ENCODE results near the gene TRMT5. TPM values are rescaled to one million over a fixed set of nuclear protein-coding genes. Genes with fewer than 3 reads are reported as not detected.

The TRMT5 gene
- polyA plus RNA-seq, 1 of the 3 experiments (the other 2 are of a cell fraction): 4.0 TPM

GRCh38 chr14:61003571-61003970 is 22.7 kb upstream of the TRMT5 start:
- Histone ChIP-seq H3K9me2 (no peaks in the 10 kb centered on the region), H4K20me1 (ENCODE audit: insufficient read depth) (no peaks in the 10 kb centered on the region), H3K27me3 (ENCODE audit: insufficient read depth) (no peaks in the 10 kb centered on the region), H3K4me3 (ENCODE audit: low read depth in 2 of 2, low read length in 1 of 2) (no peak overlapping the region), H3K4me1 (ENCODE audit: control insufficient read depth in 1 of 2, insufficient read depth in 2 of 2, low read depth in 1 of 2, low read length in 1 of 2) (no peaks in the 10 kb centered on the region), H3K9me3 (no peaks in the 10 kb centered on the region), H3K79me2 (ENCODE audit: insufficient read depth) (no peaks in the 10 kb centered on the region; the same call in 1 of the 2 replicates), H3K4me2 (no peak overlapping the region), H3K36me3 (replicated peaks in 1 of 2; ENCODE audit: control insufficient read depth in 1 of 2, insufficient read depth in 2 of 2, low read length in 1 of 2) (peaks cover 2 to 13% of the 10 kb centered on the region in 2 experiments), H3K9ac (no peak overlapping the region), H3F3A (replicated peaks; ENCODE audit: insufficient read depth) (no peaks in the 10 kb centered on the region), H3K27ac (ENCODE audit: low read depth in 2 of 2, low read length in 1 of 2) (no peak overlapping the region), H2AFZ (ENCODE audit: low read depth) (no peak overlapping the region)
- WGBS (ENCODE audit: low lambda C conversion rate): 100% methylated on average over 1 of the region's 1 CpG
- CTCF ChIA-PET: interaction anchor here (2.0 kb wide), 1 partner anchor 21 kb away, joined by 7 read pairs; no protein-coding TSS in a partner anchor
- TF ChIP-seq TCF12 (IDR thresholded peaks at IDR 0.05) (no peak), POLR2AphosphoS5 (IDR thresholded peaks at IDR 0.05; ENCODE audit: low read depth, low read length) (no peak), RFX5 (IDR thresholded peaks at IDR 0.05; ENCODE audit: low read length) (no peak), FOXM1 (IDR thresholded peaks at IDR 0.05; ENCODE audit: low read depth) (no peak), USF2 (IDR thresholded peaks at IDR 0.05; ENCODE audit: borderline replicate concordance, low read depth, low read length) (no peak), RCOR1 (IDR thresholded peaks at IDR 0.05; ENCODE audit: low read length) (no peak), EP300 (IDR thresholded peaks at IDR 0.05; ENCODE audit: borderline replicate concordance in 1 of 2, low read depth in 1 of 2, low read length in 1 of 2) (no peak), YY1 (IDR thresholded peaks at IDR 0.05; ENCODE audit: low read depth) (no peak), JUND (IDR thresholded peaks at IDR 0.05) (no peak), TAF1 (IDR thresholded peaks at IDR 0.05; ENCODE audit: borderline replicate concordance, low read depth, low read length) (no peak), GATA2 (CRISPR knock-in tag; IDR thresholded peaks at IDR 0.05) (no peak)
- TF ChIP-seq, protein P1, sequence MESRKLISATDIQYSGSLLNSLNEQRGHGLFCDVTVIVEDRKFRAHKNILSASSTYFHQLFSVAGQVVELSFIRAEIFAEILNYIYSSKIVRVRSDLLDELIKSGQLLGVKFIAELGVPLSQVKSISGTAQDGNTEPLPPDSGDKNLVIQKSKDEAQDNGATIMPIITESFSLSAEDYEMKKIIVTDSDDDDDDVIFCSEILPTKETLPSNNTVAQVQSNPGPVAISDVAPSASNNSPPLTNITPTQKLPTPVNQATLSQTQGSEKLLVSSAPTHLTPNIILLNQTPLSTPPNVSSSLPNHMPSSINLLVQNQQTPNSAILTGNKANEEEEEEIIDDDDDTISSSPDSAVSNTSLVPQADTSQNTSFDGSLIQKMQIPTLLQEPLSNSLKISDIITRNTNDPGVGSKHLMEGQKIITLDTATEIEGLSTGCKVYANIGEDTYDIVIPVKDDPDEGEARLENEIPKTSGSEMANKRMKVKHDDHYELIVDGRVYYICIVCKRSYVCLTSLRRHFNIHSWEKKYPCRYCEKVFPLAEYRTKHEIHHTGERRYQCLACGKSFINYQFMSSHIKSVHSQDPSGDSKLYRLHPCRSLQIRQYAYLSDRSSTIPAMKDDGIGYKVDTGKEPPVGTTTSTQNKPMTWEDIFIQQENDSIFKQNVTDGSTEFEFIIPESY (IDR thresholded peaks at IDR 0.05; ENCODE audit: borderline replicate concordance, low read depth): no peak
- DNase-seq: no peak
- POLR2A ChIA-PET: no interaction called here

GRCh38 chr14:60999536-60999935 is 18.7 kb upstream of the TRMT5 start:
- H3K4me1 ChIP-seq (ENCODE audit: control insufficient read depth in 1 of 2, insufficient read depth in 2 of 2, low read depth in 1 of 2, low read length in 1 of 2): no peaks in the 10 kb centered on the region
- H3K4me2 ChIP-seq: no peak overlapping the region
- no peak overlapping the region for H2AFZ ChIP-seq (ENCODE audit: low read depth)
- ChIA-PET POLR2A (no interaction called here), CTCF (interaction anchor here (1.4 kb wide), 1 partner anchor 253 kb away, joined by 3 read pairs; no protein-coding TSS in a partner anchor)
- no peak overlapping the region for H3K4me3 ChIP-seq (ENCODE audit: low read depth in 2 of 2, low read length in 1 of 2)
- no peaks in the 10 kb centered on the region for H3K79me2 ChIP-seq (ENCODE audit: insufficient read depth)
- H4K20me1 ChIP-seq (ENCODE audit: insufficient read depth): no peaks in the 10 kb centered on the region
- H3K9ac ChIP-seq: no peak overlapping the region
- no peaks in the 10 kb centered on the region for H3K9me2 ChIP-seq
- no peak overlapping the region for H3K27ac ChIP-seq (ENCODE audit: low read depth in 2 of 2, low read length in 1 of 2)
- WGBS (ENCODE audit: low lambda C conversion rate): 97% methylated on average over 2 of the region's 2 CpGs
- H3K9me3 ChIP-seq: no peaks in the 10 kb centered on the region
- H3K36me3 ChIP-seq (replicated peaks in 1 of 2; ENCODE audit: control insufficient read depth in 1 of 2, insufficient read depth in 2 of 2, low read length in 1 of 2): peaks cover 5 to 20% of the 10 kb centered on the region in 2 experiments
- no peak for DNase-seq
- H3K27me3 ChIP-seq (ENCODE audit: insufficient read depth): no peaks in the 10 kb centered on the region
- no peaks in the 10 kb centered on the region for H3F3A ChIP-seq (replicated peaks; ENCODE audit: insufficient read depth)
- TF ChIP-seq POLR2AphosphoS5 (IDR thresholded peaks at IDR 0.05; ENCODE audit: low read depth, low read length) (no peak), JUND (IDR thresholded peaks at IDR 0.05) (no peak), TAF1 (IDR thresholded peaks at IDR 0.05; ENCODE audit: borderline replicate concordance, low read depth, low read length) (no peak), TCF12 (IDR thresholded peaks at IDR 0.05) (no peak), TEAD4 (IDR thresholded peaks at IDR 0.05; ENCODE audit: borderline replicate concordance, insufficient read depth) (no peak), CTCF (IDR thresholded peaks at IDR 0.05) (no peak), YY1 (IDR thresholded peaks at IDR 0.05; ENCODE audit: low read depth) (no peak), USF1 (IDR thresholded peaks at IDR 0.05; ENCODE audit: borderline replicate concordance, low read depth) (no peak), SMC3 (IDR thresholded peaks at IDR 0.05; ENCODE audit: low read depth, low read length) (no peak), FOXJ3 (CRISPR knock-in tag; IDR thresholded peaks at IDR 0.05) (no peak), CHD2 (IDR thresholded peaks at IDR 0.05; ENCODE audit: low read length, partially characterized antibody) (no peak)
- TF ChIP-seq, protein P2, sequence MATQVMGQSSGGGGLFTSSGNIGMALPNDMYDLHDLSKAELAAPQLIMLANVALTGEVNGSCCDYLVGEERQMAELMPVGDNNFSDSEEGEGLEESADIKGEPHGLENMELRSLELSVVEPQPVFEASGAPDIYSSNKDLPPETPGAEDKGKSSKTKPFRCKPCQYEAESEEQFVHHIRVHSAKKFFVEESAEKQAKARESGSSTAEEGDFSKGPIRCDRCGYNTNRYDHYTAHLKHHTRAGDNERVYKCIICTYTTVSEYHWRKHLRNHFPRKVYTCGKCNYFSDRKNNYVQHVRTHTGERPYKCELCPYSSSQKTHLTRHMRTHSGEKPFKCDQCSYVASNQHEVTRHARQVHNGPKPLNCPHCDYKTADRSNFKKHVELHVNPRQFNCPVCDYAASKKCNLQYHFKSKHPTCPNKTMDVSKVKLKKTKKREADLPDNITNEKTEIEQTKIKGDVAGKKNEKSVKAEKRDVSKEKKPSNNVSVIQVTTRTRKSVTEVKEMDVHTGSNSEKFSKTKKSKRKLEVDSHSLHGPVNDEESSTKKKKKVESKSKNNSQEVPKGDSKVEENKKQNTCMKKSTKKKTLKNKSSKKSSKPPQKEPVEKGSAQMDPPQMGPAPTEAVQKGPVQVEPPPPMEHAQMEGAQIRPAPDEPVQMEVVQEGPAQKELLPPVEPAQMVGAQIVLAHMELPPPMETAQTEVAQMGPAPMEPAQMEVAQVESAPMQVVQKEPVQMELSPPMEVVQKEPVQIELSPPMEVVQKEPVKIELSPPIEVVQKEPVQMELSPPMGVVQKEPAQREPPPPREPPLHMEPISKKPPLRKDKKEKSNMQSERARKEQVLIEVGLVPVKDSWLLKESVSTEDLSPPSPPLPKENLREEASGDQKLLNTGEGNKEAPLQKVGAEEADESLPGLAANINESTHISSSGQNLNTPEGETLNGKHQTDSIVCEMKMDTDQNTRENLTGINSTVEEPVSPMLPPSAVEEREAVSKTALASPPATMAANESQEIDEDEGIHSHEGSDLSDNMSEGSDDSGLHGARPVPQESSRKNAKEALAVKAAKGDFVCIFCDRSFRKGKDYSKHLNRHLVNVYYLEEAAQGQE (IDR thresholded peaks at IDR 0.05; ENCODE audit: low read depth, low read length): no peak

Data from SK-N-SH (cell line).